ENCODE data around the gene ST3GAL6.

ST3GAL6 gene

GRCh38 chr3:98741121-98741716 lies 21.9 kb upstream of the ST3GAL6 start:
- Mint-ChIP-seq H3K4me3 (no peak overlapping the region), H3K9me3 (peaks cover under 1% of the 10 kb centered on the region), H3K36me3 (ENCODE audit: low read depth) (peaks cover 35% of the 10 kb centered on the region), H3K4me1 (peaks cover 48% of the 10 kb centered on the region), H3K27me3 (ENCODE audit: low read depth, poor library complexity) (peaks cover 4% of the 10 kb centered on the region), H3K27ac (no peak overlapping the region)
- no peak for DNase-seq
- no peak for TF ChIP-seq CTCF (IDR thresholded peaks at IDR 0.05)

DNA sequence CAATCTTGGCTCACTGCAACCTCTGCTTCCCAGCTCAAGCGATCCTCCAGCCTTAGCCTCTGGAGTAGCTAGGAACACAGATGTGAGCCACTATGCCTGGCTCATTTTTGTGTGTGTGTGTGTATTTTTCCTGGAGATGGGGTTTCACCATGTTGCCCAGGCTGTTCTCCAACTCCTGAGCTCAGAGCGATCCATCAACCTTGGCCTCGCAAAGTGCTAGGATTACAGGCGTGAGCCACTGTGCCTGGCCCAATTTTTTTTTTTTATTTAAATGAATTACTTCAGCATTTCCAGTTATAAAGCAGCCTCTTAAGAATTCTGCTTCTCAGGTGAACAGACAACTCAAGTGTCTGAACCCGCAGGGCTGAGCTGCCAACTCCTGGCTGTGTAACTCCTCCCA lies 20.1 kb upstream of the ST3GAL6 start:
- Mint-ChIP-seq H3K4me3 (no peak overlapping the region), H3K4me1 (peaks cover 37% of the 10 kb centered on the region), H3K27me3 (ENCODE audit: low read depth, poor library complexity) (peaks cover 4% of the 10 kb centered on the region), H3K27ac (no peak overlapping the region), H3K9me3 (no peaks in the 10 kb centered on the region), H3K36me3 (ENCODE audit: low read depth) (peaks cover 22% of the 10 kb centered on the region)
- TF ChIP-seq CTCF (IDR thresholded peaks at IDR 0.05), result no peak
- DNase-seq, result no peak

DNA sequence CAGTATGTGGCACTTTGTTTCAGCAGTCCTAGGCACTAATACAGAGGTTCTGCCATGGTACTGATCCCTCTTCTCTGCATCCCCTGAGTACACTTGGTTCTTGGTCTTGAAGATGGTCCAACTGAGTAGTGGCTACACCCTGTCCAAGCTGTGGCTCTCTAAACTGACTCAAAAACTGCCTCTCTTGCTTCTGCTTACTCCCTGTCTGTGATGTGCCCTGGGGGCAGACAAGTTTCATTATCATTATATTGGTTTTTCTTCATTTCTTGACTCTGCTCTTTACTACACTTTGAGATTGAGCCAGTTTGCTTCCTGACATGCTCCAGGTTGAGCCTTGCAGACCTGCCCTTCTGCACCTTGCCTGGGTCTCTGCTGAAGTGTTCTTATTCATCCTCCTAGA lies 18.9 kb upstream of the ST3GAL6 start:
- H3K36me3 Mint-ChIP-seq (ENCODE audit: low read depth), result peaks cover 18% of the 10 kb centered on the region

DNA sequence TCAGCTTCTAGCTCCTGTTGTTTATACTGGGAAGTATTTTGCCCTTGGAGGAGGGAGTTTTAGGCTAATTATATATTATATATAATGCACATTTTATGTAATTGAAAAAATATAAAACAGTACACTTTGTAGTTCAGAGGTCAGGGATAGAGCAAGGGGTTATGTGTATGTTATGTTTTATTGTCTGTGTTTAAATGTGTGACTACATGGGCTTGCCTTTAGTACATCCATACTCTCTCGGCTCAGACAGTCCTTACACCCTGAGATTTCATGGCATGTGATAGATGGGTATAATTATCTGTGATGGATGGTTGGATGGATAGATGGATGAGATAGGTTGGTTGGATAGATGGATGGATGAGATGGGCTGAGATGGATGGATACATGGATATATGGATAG lies 17.4 kb upstream of the ST3GAL6 start:
- Mint-ChIP-seq H3K4me3 (no peak overlapping the region), H3K36me3 (ENCODE audit: low read depth) (peaks cover 18% of the 10 kb centered on the region), H3K4me1 (peaks cover 20% of the 10 kb centered on the region), H3K9me3 (no peaks in the 10 kb centered on the region), H3K27me3 (ENCODE audit: low read depth, poor library complexity) (no peaks in the 10 kb centered on the region), H3K27ac (no peak overlapping the region)
- TF ChIP-seq CTCF (IDR thresholded peaks at IDR 0.05), result no peak
- no peak for DNase-seq

More for the DNA sequence above, 18.9 kb upstream of the ST3GAL6 start:
- Mint-ChIP-seq H3K27me3 (ENCODE audit: low read depth, poor library complexity) (no peaks in the 10 kb centered on the region), H3K4me3 (no peak overlapping the region), H3K27ac (no peak overlapping the region), H3K9me3 (no peaks in the 10 kb centered on the region), H3K4me1 (peaks cover 31% of the 10 kb centered on the region)
- no peak for DNase-seq
- TF ChIP-seq CTCF (IDR thresholded peaks at IDR 0.05), result no peak

DNA sequence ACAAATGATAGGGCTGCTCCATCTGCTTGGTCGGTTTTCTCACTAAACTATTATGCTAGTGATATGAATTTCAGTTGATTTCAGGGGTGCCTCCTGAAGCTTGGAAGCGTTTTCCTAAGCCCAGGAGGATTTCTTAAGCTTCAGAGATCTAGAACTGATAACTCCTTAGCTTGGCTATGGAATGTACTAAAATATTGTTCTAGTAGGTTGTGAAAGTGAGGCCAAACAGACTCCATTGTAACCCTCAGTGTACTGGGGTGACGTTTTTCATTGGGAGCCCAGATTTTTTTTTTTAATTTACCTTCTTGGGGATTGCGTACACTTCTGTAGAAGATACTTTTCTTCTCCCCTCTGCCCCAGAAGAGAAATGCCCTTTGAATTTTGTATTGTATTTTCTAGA lies 17.0 kb upstream of the ST3GAL6 start:
- Mint-ChIP-seq H3K4me3 (no peak overlapping the region), H3K9me3 (no peaks in the 10 kb centered on the region), H3K36me3 (ENCODE audit: low read depth) (peaks cover 18% of the 10 kb centered on the region), H3K27me3 (ENCODE audit: low read depth, poor library complexity) (no peaks in the 10 kb centered on the region), H3K27ac (no peak overlapping the region), H3K4me1 (peaks cover 16% of the 10 kb centered on the region)
- TF ChIP-seq CTCF (IDR thresholded peaks at IDR 0.05), result no peak
- no peak for DNase-seq

GRCh38 chr3:98746882-98747281 lies 16.3 kb upstream of the ST3GAL6 start:
- DNase-seq, result no peak
- Mint-ChIP-seq H3K36me3 (ENCODE audit: low read depth) (peaks cover 18% of the 10 kb centered on the region), H3K27me3 (ENCODE audit: low read depth, poor library complexity) (no peaks in the 10 kb centered on the region), H3K4me1 (peaks cover 14% of the 10 kb centered on the region), H3K27ac (no peak overlapping the region), H3K9me3 (no peaks in the 10 kb centered on the region), H3K4me3 (no peak overlapping the region)
- no peak for TF ChIP-seq CTCF (IDR thresholded peaks at IDR 0.05)

Data from nephron progenitor cell (in vitro differentiated cells).